Esophagus mucosa (tissue), 1 donor: ENCODE data around the gene AFAP1. TPM values are rescaled to one million over a fixed set of nuclear protein-coding genes. Genes with fewer than 3 reads are reported as not detected.
A peak's percentile ranks its signal among the peaks of the same experiment; 100 is the strongest.

Source experiments
- ATAC-seq: fragments of 200-7000 bp; cut with Tn5 transposase; one replicate; pipeline ENCODE4 v1.9.1; 2020
- total RNA-seq: library from RNA; stranded (reverse); gene quantifications from one replicate; pipeline ENCODE4 v1.2.4, GENCODE V29; 2023
- donor health status: DM: yes; HTN: yes; CAD: no.

The AFAP1 gene
- total RNA-seq, 1 donor from 2014 or later = 5.5 TPM

DNA sequence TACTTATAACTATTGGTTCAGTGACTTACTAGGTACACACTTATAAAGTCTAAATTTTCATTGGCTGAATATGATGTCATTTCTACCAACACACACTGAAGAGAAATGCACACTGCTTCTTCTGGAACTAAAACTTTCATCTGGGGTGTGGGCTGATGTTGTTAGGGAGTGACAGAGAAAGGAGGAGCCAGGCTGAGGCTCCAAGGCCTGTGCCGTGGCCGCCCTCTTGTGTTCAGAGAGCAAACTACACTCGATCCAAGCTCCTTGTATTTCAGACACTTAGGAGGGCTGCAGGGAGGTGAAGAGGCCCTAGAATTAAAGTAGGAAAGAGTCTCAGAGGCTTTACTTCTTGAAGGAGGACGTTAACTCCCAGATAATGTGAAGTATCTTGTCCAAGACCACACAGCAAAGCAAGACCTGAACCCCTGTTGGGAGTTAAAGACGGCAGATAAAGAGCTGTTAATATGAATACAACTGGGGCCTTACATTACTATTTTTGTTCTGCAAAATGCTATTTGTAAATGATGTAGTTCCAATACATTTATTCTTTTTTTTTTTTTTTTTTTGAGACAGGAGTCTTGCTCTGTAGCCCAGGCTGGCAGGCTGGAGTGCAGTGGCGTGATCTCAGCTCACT lies 137.5 kb downstream of the AFAP1 start:
- peak; percentile 86 for ATAC-seq

DNA sequence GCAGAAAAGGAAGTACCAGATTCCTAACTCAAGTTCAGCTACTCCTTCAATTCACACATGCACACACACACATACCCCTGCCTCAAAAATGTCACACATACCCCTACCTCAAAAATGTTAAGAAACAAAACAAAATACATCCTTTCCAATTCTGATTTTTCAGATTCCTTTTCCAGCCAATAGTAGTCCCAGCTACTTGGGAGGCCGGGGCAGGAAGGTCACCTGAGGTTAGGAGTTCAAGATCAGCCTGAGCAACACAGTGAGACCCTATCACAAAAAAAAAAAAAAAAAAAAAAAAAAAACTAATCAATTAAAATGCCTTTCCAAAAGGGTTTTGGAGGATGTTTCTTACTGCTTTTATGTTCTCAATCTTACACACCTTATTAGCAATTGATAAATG lies 138.0 kb downstream of the AFAP1 start:
- no peak for ATAC-seq

DNA sequence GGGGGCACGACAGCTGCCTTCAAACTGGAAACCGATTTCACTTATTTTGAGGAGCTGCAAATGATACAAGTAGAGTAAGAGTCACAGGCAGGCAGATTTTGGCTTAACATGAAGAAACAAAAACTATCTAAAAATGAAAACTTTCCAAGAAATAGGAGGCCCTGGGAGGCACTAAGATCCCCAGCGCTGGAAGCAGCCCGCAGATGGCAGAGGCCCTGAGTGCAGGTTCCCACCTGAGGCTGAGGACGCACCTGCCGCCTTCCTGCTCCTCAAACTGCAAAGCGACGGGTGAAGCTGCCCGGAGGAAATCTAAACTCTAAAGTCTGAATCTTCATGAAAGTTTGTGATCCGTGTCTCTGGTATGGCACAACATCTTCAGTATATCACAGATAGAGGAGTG lies 138.7 kb downstream of the AFAP1 start:
- no peak for ATAC-seq

DNA sequence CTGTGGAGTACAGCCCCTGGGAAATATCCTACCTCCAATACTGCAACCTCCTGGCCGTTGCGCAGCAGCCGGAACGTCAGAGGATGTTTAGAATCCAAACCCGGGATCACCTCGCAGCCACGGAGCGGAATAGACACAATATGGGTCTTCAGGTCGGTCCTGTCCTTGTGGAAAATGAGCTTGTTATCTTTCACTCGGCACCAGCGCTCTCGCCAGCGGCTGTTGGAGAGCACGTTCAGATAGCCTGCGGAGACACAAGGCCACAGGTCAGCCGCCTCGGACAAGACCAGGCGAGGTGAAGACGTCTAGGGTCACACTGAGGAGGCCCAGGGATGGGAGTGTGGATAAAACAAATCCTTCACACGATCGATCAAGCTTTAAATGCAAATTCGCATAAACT lies 139.3 kb downstream of the AFAP1 start:
- no peak for ATAC-seq

DNA sequence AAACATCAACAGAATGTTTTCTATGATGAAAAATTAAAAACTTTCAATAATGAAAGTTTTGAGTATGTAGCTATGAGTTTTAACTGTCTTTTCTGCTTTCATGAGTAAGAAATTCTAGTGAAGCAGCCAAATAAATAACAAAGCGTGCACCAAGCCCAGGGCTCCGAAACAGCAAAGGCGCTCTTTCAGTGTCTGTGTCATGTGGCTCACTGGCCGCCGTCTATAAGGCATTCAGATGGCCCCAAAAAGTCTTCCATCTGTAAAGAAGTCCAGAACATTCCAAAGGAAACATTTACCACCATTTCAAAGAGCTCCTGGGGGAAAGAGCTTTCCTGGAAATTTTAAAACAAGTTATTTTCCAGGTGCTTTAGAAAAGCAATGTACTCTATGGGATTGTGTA lies 139.9 kb downstream of the AFAP1 start:
- ATAC-seq = no peak

DNA sequence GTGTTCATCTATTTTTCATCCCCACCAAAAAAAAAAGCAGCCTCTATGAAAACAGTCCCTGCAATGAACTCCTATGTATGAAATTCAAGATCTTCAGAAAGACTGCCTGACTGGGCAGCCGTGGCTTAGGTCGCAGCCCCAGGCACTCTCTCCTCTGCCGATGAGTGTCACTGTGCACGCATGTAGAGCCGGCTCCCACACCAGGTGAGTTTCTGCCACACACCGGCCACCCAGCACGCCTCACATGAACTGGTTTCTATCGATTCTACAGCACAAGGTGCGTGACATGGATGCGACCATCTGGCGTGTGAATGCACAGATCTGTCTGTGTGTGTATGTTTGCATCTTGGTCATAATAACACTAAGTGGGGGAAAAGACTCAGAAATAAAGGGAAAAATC lies 140.4 kb downstream of the AFAP1 start:
- no peak for ATAC-seq

DNA sequence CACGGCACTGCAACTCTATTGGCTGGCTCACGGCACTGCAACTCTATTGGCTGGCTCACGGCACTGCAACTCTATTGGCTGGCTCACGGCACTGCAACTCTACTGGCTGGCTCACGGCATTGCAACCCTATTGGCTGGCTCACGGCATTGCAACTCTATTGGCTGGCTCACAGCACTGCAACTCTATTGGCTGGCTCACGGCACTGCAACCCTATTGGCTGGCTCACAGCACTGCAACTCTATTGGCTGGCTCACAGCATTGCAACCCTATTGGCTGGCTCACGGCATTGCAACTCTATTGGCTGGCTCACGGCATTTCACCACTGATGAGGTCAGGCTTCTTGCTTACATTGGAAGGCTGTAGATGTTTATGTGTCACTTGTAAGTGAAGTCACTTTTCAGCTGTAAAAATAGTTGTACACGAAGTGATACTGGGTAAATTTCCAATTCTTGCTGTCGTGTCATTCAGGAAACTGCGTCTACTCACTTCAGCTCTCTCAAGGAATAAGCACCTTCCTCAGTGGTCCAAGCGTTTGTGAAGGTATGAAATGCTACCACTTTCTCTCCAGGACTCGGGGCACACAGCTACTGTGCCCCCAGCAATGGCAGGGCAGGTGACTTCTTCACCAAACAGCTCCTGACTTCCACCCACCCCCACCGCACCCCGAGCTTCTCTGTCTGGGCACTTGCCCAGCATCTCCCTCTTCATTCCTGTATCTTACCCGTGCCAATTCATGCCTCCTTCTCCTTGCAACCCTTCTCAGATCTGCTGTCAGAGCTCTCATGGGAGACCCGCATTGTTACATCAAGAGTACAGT lies 141.3 kb downstream of the AFAP1 start:
- no peak for ATAC-seq

DNA sequence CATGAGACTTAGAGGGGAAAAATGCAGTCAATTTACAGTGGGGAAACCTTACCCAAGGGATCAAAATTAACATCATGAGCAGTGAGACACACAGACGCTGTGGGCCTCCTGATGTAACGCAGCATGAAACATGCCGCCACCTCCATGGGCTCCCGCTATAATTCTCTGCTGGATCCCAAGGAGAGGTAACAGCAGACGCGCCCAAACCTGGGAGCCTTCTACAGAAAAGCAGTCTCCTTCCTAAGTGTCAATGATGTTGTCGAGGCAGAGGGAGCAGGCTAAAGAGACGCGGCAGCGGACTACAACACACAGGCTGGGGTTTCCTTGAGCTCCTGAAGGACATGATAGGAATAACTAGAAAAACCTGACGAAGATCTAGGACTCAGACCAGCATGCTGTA lies 142.3 kb downstream of the AFAP1 start:
- no peak for ATAC-seq

DNA sequence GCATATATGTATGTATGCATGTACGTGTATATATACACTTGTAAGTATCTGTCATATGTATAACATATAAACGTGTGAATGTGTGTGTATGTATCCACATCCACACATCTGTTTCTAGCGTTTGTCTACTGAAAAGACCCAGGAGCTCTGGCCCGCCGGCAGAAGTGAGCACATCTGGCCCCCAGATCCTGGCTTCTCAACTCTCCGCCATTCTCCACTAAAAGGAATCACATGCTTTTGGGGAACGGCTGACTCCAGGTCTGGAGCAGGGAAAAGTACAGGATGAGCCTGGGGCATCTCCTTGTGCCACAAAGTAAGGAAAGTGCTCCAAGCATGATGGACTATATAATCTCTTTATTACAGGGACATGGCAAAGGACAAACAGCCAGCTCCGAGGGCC lies 143.7 kb downstream of the AFAP1 start:
- no peak for ATAC-seq

DNA sequence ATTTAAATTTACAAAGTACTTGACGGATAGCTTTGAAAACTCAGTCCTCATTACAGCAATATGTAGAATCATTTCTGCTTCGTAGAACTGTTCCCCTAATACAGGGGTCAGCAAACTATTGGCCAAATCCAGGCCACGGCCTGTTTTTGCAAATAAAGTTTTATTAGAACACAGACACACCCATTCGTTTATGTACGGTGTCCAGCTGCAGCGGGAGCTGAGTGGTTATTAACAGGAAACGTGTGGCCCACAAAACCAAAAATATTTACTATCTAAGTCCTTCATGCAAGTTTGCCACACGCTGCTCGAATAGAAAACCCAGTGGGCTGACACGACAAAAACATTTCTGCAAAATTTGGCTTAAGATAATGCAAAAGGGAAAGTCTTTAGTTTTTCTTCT lies 146.5 kb downstream of the AFAP1 start:
- no peak for ATAC-seq

DNA sequence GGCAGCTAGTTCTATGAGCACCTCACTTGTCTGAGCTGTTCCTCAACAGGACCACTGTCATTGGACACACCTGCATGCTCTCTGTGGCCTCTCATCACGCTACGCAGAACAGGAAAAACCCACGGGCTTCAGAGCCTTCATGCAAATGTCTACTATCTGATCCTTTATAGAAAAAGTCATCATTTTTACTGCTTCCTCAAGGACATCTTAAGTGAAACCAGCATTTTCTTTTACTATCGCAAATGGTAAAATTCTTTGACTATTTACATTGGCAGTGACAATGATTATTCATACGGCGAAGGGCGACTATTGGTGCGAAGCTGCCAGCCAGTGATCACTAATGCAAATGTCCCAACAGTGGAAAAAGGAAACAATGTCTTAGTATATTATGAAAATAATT lies 147.0 kb downstream of the AFAP1 start:
- ATAC-seq = no peak

DNA sequence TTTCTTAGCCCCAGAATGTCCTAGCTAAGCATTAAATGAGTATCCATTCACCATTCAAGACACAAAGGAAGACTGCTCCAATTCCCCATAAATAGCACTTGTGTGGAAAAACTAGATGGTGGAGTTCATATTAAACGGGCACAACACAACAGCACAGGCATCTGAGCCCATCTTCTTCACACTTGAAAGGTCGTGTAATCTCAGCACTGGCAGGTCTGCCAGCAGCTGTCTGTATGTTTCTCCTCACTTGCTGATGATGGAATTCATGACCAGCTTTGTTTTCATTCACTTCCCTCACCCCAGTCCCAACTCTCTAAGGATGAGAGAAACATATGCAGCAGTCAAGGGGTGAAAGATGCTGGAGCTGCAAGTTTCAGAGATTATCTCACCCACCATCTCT lies 148.7 kb downstream of the AFAP1 start:
- no peak for ATAC-seq

DNA sequence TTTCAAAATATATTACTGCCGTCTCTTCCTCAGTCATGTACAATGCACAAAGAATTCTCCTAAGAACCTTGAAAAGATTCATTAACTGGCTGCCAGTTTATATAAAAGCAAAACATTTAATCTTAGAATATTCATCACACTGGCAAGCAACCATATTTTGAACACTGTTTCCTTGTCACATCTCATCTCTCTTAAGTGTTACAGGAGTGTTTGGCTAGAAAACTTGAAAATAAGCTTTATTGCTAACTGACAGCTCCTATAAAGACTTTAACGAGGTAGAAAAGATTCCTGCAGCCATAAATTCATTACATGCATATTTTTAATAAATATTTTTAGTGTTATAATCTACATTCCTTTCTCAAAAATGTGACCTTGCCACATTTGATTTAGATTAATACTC lies 149.6 kb downstream of the AFAP1 start:
- no peak for ATAC-seq

DNA sequence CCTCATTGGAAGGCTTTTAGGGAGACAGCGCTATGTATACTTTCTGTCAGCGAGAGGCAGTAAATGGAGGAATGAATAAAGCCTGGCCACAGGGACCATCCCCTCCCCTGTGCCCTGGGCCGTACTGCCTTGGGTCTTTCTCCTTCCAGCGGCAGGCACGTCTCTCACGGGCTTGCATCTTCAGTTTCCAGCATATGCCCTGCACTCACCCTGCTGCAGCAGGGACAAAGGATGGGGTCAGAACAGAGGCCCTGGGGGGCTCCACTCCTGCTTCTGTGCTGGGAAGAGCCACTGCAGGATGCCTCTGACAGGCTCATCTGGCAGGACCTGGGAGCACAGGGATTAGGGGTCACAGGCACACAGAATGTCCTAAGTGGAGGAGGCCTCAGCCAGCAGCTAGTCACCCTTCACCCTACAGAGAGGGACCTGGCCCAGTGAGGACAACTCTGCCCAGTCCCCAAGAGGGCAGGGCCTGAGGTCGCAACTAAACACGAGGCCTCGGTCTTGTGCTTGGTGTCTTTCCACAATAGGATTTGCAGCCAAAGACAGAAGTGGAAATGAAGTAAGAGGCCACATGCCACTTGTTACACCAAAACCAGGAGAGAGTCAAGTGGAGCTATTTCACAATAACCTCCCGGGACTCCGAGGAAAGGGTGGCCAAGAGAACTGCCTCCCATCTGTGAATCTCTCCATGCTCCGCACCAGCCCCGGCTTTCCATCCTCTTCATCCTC lies 150.8 kb downstream of the AFAP1 start:
- ATAC-seq = no peak

DNA sequence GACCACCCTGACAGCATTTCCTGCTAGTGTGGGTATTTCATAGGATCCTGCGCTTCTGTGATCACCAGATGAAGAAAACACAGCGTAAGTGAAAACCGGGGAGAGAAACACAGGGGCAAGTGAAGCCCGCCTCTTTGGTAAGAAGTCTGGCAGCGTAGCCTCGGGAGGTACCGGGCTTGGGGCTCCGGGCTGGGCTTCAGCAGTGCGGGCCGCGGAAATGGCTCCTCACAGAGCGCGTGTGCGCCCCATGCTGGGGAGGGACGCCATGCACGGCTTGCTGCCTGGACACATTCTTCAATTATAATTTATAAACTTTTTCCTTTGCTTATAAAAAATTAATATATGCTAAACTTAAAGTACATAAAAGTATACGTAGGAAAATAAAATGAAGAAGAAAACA lies 151.5 kb downstream of the AFAP1 start:
- ATAC-seq = no peak

DNA sequence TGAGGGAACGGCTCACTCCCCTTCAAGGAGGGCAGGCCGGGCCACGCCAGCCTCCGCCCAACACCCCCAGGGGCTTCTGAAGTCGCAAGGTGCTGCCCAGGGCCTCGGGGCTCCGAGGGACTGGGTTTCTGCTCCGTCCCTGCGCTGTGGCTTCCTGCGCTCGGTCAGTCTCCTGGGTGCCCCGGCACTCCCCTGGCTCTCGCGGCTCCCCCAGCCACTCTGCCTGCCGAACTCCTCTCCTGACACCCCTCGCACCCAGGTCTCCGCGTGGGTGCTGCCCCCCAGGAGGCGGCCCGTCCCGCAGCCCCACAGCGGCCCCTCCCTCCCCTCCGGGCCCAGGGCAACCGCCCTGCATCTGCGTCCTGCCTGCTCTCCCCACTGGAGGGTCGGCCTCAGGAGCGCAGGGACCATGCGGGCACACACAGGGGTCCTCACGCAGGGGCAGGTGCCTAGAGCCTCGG lies 151.9 kb downstream of the AFAP1 start:
- no peak for ATAC-seq

DNA sequence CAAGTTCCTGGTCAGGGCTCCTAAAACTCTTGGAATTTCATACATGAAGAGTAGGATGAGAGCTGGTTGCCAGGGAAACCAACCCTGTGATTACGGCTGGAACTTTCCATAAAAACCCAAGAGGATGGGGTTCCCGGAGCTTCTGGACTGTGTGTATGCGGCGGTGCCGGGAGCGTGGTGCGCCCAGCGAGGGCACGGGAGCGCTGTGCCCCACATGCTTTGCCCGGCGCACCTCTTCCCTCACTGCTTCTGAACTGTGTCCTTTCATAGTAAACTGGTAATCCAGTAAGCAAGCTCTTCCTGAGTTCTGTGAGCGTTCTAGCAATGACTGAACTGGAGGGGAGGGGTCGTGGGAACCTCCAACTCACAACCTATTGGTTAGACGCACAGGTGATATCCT lies 152.6 kb downstream of the AFAP1 start:
- no peak for ATAC-seq

DNA sequence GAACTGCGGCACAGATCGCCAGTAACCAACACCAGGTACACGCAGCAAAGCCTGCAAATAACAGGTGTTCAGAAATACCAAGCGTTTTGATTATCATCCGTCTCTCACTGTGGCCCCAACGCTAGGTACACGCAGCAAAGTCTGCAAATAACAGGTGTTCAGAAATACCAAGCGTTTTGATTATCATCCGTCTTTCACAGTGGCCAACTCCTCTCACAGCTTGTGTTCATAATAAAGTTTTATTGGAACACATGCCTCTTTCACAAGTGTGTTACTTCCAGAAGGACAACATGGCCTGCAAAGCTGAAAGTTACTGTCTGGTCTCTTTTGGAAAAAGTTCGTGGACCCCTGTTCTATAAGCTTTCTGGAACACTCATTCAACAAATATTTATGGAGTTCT lies 153.1 kb downstream of the AFAP1 start:
- ATAC-seq = no peak

DNA sequence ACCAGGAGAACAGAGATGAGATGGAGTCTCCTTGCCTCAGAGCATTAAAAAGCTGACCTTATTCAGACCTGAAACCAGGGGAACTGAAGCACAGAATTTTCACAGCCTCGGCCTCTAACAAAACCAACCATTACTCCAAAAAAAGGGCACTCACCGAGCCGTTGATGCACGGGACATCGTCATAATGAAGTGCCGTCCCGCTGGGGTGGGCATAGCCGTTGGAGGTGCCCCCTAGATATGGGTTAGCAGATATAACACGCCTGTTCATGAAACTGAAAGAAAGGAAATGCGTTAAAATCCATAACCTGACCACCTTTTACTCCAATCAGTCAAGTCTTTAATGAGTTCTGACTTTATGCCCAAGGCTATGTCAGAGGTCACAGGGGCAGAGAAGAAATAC lies 153.6 kb downstream of the AFAP1 start:
- no peak for ATAC-seq

DNA sequence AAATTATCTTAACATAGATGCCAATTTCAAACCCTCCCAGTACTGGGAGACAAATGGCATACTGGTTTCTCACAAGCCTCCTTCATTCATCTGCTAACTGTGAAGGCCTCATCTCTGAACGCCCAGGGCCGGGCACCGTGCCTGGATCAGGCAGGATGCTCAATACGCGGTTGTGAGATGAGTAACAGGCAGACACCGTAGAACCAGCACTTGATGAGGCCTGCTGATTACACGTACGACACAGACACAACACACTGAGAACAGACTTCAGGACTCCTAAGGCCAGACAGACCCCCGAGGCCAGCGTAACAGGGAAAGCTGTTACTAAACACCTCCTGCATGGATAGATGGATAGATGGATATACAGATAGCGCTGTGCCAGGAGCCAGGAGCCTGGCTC lies 154.6 kb downstream of the AFAP1 start:
- ATAC-seq = no peak

DNA sequence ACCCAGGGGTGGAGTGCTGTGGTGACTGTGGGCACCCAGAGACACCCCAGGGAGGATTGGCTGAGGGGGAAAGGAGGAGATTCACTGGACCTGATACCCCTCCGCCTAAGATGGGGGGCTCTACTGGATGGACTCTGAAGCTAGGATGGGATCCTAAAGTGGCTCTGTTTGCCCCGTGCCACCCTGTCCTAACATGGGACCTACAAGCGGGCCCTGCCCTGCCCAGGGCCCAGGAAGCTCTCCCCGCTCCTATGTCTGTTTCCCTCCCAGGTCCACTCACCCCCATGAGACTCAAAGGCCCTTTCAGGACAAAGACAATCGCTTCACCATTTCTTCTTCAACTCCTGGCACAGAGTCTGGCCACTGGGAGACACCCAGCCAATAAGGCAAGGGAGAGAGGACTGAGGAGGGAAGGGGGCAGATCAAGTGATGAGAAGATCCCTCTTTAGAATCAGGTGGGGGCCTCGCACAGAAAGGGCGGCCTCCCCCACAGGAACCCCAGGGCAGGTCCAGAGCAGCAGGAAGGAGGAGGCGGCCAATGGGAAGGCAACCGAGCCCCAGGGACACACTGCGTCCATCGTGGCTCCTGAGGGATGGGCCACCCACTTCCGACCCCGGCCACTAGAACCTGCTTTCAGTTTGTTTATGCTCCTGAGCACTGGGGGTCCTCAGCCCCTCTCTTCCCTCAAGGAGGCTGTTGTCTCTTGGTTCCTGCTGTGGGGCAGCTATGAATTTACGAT lies 155.4 kb downstream of the AFAP1 start:
- no peak for ATAC-seq

DNA sequence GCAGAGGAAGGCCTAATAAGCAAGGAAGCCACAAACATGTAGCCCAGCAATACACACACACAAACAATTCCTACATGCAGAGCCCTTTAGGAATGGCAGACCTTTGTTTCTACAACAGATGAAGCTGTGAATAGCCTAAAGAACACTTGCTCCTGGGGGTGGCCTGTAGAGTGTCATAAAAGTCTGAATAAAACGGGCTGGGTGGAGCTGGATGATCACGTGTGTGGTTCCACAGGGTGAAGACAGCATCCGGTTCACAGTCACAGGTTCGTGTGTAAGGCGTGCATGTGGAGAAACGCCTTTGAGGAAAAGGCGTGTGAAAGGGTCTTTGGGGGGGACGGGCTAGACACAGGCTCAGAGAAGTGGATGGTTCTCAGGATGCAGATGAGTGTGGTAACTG lies 156.1 kb downstream of the AFAP1 start:
- no peak for ATAC-seq

DNA sequence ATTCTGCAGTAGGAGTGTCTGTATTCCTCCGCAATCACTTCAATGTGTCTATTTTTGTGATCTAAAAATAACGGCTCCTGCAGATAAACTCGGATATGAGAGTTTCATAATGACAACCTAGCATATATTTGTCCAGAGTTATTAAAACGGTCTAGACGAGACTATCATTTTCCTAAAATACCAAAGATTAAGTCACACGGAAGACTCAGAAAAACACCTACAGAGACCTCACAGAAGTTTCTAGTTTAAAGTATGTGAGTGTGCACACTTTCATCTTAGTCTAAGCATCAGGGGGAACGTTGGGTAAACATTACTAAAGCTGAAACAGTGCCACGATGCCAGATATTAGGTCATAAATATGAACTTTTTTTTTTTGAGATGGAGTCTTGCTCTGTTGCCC lies 156.9 kb downstream of the AFAP1 start:
- no peak for ATAC-seq
